Activated naive CD8-positive, alpha-beta T cell treated with anti-CD3 and anti-CD28 coated beads, Interleukin-2, amount 10 ng/mL, durations not matched to agents 7 days and 5 days (primary cell): Measurements from ENCODE around the gene MYCBP. TPM values are rescaled to one million over a fixed set of nuclear protein-coding genes. Genes with fewer than 3 reads are reported as not detected.
"Not testable (repeated sequence)": the region's sequence is repeated elsewhere in the genome, so short reads cannot be mapped to it uniquely, and the experiment has no call there.

Experiments used
- ATAC-seq: fragments of 150-1000 bp; cut with Tn5 transposase; one replicate; pipeline ENCODE4 v1.10.0; 2021; ENCODE audit warnings: low read depth, moderate library complexity
- POLR2A ChIA-PET: fragments of 350-600 bp; sonication (Branson Sonifier 250); formaldehyde crosslinking; loops from one replicate; lab custom pipeline; 2021; ENCODE audit warnings: antibody characterized with exemption; lab: Charles Lee
- DNase-seq: peaks from one replicate; pipeline ENCODE4 v3.0.0; 2021
- H3K27ac Mint-ChIP-seq: one replicate; pipeline ENCODE4 v1.8.0; 2022; ENCODE audit warnings: mild to moderate bottlenecking, mixed read lengths
- H3K27me3 Mint-ChIP-seq: one replicate; pipeline ENCODE4 v1.8.0; 2022; ENCODE audit warnings: mild to moderate bottlenecking, moderate library complexity, mixed read lengths
- H3K36me3 Mint-ChIP-seq: one replicate; pipeline ENCODE4 v1.8.0; 2021; ENCODE audit warnings: mild to moderate bottlenecking, mixed read lengths
- H3K4me1 Mint-ChIP-seq: one replicate; pipeline ENCODE4 v1.8.0; 2021; ENCODE audit warnings: mixed read lengths
- H3K4me3 Mint-ChIP-seq: one replicate; pipeline ENCODE4 v1.8.0; 2022; ENCODE audit warnings: mild to moderate bottlenecking, moderate library complexity, mixed read lengths
- H3K9me3 Mint-ChIP-seq: one replicate; pipeline ENCODE4 v1.8.0; 2021; ENCODE audit warnings: mixed read lengths
- total RNA-seq, 2 experiments: library from RNA; stranded (reverse); gene quantifications; one replicate each; pipeline ENCODE4 v1.2.3, GENCODE V29; 2021

MYCBP gene
- total RNA-seq, 2 experiments from 2014 or later = 30.4 to 34.3 TPM

- H3K4me3 Mint-ChIP-seq = peak overlapping the region; percentile 92
- POLR2A ChIA-PET = interaction anchor here (0.5 to 4.0 kb wide), 5 partner anchors 13 to 1161 kb away, joined by 3 to 19 read pairs (median 3); partner anchors contain the start of gene MYCBP
- H3K4me1 Mint-ChIP-seq = peaks cover 22% of the 10 kb centered on the region
These were observed 14.2 kb downstream of the MYCBP start for GRCh38 chr1:38858833-38859560.

GRCh38 chr1:38852780-38853179 is 20.4 kb downstream of the MYCBP start:
- H3K36me3 Mint-ChIP-seq = peaks cover 14% of the 10 kb centered on the region
- no peak for DNase-seq
- peaks cover 8% of the 10 kb centered on the region for H3K4me1 Mint-ChIP-seq
- no peak for ATAC-seq
- POLR2A ChIA-PET = no interaction called here
- no peaks in the 10 kb centered on the region for H3K9me3 Mint-ChIP-seq
- H3K27ac Mint-ChIP-seq = no peak overlapping the region
- no peaks in the 10 kb centered on the region for H3K27me3 Mint-ChIP-seq
- no peak overlapping the region for H3K4me3 Mint-ChIP-seq

More at GRCh38 chr1:38858833-38859560, 14.2 kb downstream of the MYCBP start:
- DNase-seq (peak; percentile 71), ATAC-seq (peak; percentile 25)
- Mint-ChIP-seq H3K9me3 (no peaks in the 10 kb centered on the region), H3K27me3 (no peaks in the 10 kb centered on the region), H3K36me3 (peaks cover 10% of the 10 kb centered on the region), H3K27ac (peak overlapping the region; percentile 71)

GRCh38 chr1:38848071-38848470 is 25.1 kb downstream of the MYCBP start:
- Mint-ChIP-seq H3K4me1 (peaks cover 4% of the 10 kb centered on the region), H3K9me3 (peaks cover 1% of the 10 kb centered on the region), H3K27ac (no peak overlapping the region), H3K36me3 (peaks cover 21% of the 10 kb centered on the region), H3K27me3 (no peaks in the 10 kb centered on the region), H3K4me3 (no peak overlapping the region)
- POLR2A ChIA-PET = no interaction called here
- DNase-seq (no peak), ATAC-seq (no peak)

GRCh38 chr1:38846210-38846609 is 26.9 kb downstream of the MYCBP start:
- Mint-ChIP-seq H3K4me1 (peaks cover 4% of the 10 kb centered on the region), H3K9me3 (peaks cover 1% of the 10 kb centered on the region), H3K4me3 (no peak overlapping the region), H3K27me3 (no peaks in the 10 kb centered on the region), H3K36me3 (peaks cover 17% of the 10 kb centered on the region), H3K27ac (no peak overlapping the region)
- ATAC-seq (no peak), DNase-seq (no peak)
- POLR2A ChIA-PET = interaction anchor here (0.6 kb wide), 1 partner anchor 159 kb away, joined by 5 read pairs; no protein-coding TSS in a partner anchor

- Mint-ChIP-seq H3K27ac (peak overlapping the region; percentile 57), H3K36me3 (peaks cover 19% of the 10 kb centered on the region)
- H3K4me1 Mint-ChIP-seq, DNase-seq, H3K27me3 Mint-ChIP-seq, ATAC-seq, H3K9me3 Mint-ChIP-seq, POLR2A ChIA-PET, H3K4me3 Mint-ChIP-seq: not testable (repeated sequence)
These were observed 28.1 kb downstream of the MYCBP start for GRCh38 chr1:38845088-38845487.

- POLR2A ChIA-PET = no interaction called here
- peaks cover 20% of the 10 kb centered on the region for H3K36me3 Mint-ChIP-seq
- peaks cover 1% of the 10 kb centered on the region for H3K9me3 Mint-ChIP-seq
- H3K27ac Mint-ChIP-seq = no peak overlapping the region
- DNase-seq = no peak
- no peak for ATAC-seq
- H3K4me3 Mint-ChIP-seq = no peak overlapping the region
- peaks cover 2% of the 10 kb centered on the region for H3K4me1 Mint-ChIP-seq
- H3K27me3 Mint-ChIP-seq = no peaks in the 10 kb centered on the region
These were observed 32.9 kb downstream of the MYCBP start for GRCh38 chr1:38840281-38840680.

GRCh38 chr1:38839363-38839762 is 33.8 kb downstream of the MYCBP start:
- peaks cover 13% of the 10 kb centered on the region for H3K36me3 Mint-ChIP-seq

GRCh38 chr1:38836316-38836715 is 36.8 kb downstream of the MYCBP start:
- POLR2A ChIA-PET = interaction anchor here (0.7 kb wide), 1 partner anchor 630 kb away, joined by 4 read pairs; no protein-coding TSS in a partner anchor
- peaks cover 21% of the 10 kb centered on the region for H3K27me3 Mint-ChIP-seq
- not testable (repeated sequence) for H3K27ac Mint-ChIP-seq, DNase-seq, ATAC-seq, H3K4me1 Mint-ChIP-seq, H3K4me3 Mint-ChIP-seq, H3K9me3 Mint-ChIP-seq, H3K36me3 Mint-ChIP-seq

More at GRCh38 chr1:38839363-38839762, 33.8 kb downstream of the MYCBP start:
- Mint-ChIP-seq H3K4me1 (peaks cover 2% of the 10 kb centered on the region), H3K9me3 (no peaks in the 10 kb centered on the region), H3K4me3 (no peak overlapping the region), H3K27me3 (peaks cover 7% of the 10 kb centered on the region), H3K27ac (no peak overlapping the region)
- ATAC-seq (no peak), DNase-seq (no peak)
- POLR2A ChIA-PET = no interaction called here

GRCh38 chr1:38834937-38835827 is 38.0 kb downstream of the MYCBP start:
- peaks cover 27% of the 10 kb centered on the region for H3K27me3 Mint-ChIP-seq
- no peak overlapping the region for H3K4me3 Mint-ChIP-seq
- H3K9me3 Mint-ChIP-seq = no peaks in the 10 kb centered on the region
- no peak overlapping the region for H3K27ac Mint-ChIP-seq
- ATAC-seq (peak; percentile 85), DNase-seq (no peak)
- POLR2A ChIA-PET = no interaction called here
- H3K4me1 Mint-ChIP-seq = no peaks in the 10 kb centered on the region
- peaks cover 3% of the 10 kb centered on the region for H3K36me3 Mint-ChIP-seq

- Mint-ChIP-seq H3K4me1 (no peaks in the 10 kb centered on the region), H3K27me3 (peaks cover 34% of the 10 kb centered on the region), H3K27ac (no peak overlapping the region), H3K36me3 (peaks cover 2% of the 10 kb centered on the region), H3K4me3 (no peak overlapping the region), H3K9me3 (no peaks in the 10 kb centered on the region)
- DNase-seq (no peak), ATAC-seq (no peak)
- POLR2A ChIA-PET = no interaction called here
These were observed 38.8 kb downstream of the MYCBP start for GRCh38 chr1:38834221-38834782.

GRCh38 chr1:38833146-38833545 is 40.0 kb downstream of the MYCBP start:
- DNase-seq = no peak
- H3K27me3 Mint-ChIP-seq = peaks cover 37% of the 10 kb centered on the region
- ATAC-seq = no peak
- no peaks in the 10 kb centered on the region for H3K36me3 Mint-ChIP-seq
- POLR2A ChIA-PET = no interaction called here
- H3K4me1 Mint-ChIP-seq = no peaks in the 10 kb centered on the region
- no peaks in the 10 kb centered on the region for H3K9me3 Mint-ChIP-seq
- H3K27ac Mint-ChIP-seq = no peak overlapping the region
- no peak overlapping the region for H3K4me3 Mint-ChIP-seq

GRCh38 chr1:38832370-38832734 is 40.8 kb downstream of the MYCBP start:
- ATAC-seq = no peak
- POLR2A ChIA-PET = no interaction called here
- H3K4me1 Mint-ChIP-seq = no peaks in the 10 kb centered on the region

GRCh38 chr1:38831731-38832369 is 41.3 kb downstream of the MYCBP start:
- H3K4me1 Mint-ChIP-seq = no peaks in the 10 kb centered on the region
- DNase-seq (no peak), ATAC-seq (no peak)
- POLR2A ChIA-PET = no interaction called here
- H3K27me3 Mint-ChIP-seq = peaks cover 43% of the 10 kb centered on the region
- H3K4me3 Mint-ChIP-seq = no peak overlapping the region
- H3K9me3 Mint-ChIP-seq = no peaks in the 10 kb centered on the region
- no peak overlapping the region for H3K27ac Mint-ChIP-seq
- H3K36me3 Mint-ChIP-seq = no peaks in the 10 kb centered on the region

More at GRCh38 chr1:38832370-38832734, 40.8 kb downstream of the MYCBP start:
- Mint-ChIP-seq H3K27me3 (peaks cover 40% of the 10 kb centered on the region), H3K9me3 (no peaks in the 10 kb centered on the region), H3K27ac (no peak overlapping the region), H3K4me3 (no peak overlapping the region), H3K36me3 (no peaks in the 10 kb centered on the region)
- DNase-seq = no peak
